Gastrocnemius medialis (tissue), 4 donors: Measurements from ENCODE around the gene PCMT1.

Source experiments
- POLR2A ChIP-seq, 2 donors: fragments of 450-650 bp; IDR thresholded peaks; one replicate each; pipeline ENCODE4 v1.6.1; 2017; ENCODE audit warnings: antibody characterized with exemption in 2 of 2, mild to moderate bottlenecking in 2 of 2, moderate library complexity in 2 of 2
- TF ChIP-seq, protein P1 (sequence below), 5 experiments: fragments of 450-650 bp in 3 of 5; fragments of 200-600 bp in 2 of 5; sonication (generic) in 2 of 5; IDR thresholded peaks in 4 of 5; conservative IDR thresholded peaks in 1 of 5; 1 replicate in 4 of 5; 2 replicates in 1 of 5; pipeline ENCODE4 v1.5.1; 2016 to 2019; ENCODE audit warnings: antibody characterized with exemption in 5 of 5, mild to moderate bottlenecking in 3 of 5, moderate library complexity in 3 of 5

DNA sequence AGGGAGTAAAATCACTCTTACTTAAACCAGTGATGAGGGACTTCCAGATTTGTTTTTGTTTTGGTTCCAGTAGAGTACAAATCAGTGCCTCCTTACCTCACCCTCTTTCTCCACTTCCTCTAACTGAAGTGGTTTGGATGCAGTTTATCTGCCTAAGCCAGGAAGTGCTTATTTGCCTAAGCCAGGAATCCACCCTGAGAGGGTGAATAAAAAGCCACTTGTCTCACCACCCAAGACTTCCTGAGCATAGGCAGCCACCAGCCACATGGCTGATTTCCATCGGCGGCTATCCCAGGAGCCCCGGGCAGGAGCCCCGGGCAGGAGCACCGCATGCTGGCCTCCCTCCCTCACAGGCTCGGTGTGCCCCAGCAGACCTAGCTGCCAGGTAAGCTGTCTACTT is 102.6 kb downstream of the PCMT1 start:
- TF ChIP-seq, protein P1, sequence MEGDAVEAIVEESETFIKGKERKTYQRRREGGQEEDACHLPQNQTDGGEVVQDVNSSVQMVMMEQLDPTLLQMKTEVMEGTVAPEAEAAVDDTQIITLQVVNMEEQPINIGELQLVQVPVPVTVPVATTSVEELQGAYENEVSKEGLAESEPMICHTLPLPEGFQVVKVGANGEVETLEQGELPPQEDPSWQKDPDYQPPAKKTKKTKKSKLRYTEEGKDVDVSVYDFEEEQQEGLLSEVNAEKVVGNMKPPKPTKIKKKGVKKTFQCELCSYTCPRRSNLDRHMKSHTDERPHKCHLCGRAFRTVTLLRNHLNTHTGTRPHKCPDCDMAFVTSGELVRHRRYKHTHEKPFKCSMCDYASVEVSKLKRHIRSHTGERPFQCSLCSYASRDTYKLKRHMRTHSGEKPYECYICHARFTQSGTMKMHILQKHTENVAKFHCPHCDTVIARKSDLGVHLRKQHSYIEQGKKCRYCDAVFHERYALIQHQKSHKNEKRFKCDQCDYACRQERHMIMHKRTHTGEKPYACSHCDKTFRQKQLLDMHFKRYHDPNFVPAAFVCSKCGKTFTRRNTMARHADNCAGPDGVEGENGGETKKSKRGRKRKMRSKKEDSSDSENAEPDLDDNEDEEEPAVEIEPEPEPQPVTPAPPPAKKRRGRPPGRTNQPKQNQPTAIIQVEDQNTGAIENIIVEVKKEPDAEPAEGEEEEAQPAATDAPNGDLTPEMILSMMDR (IDR thresholded peaks at IDR 0.05 in 4 of 5, conservative IDR thresholded peaks at IDR 0.05 in 1 of 5), result no peak
- no peak for TF ChIP-seq POLR2A (IDR thresholded peaks at IDR 0.05)
